Activated CD8-positive, alpha-beta memory T cell treated with anti-CD3 and anti-CD28 coated beads, Interleukin-2, amount 50 U/mL, for 24 hours (primary cell): ENCODE data around the gene SYNGR3.

Experiments
- DNase-seq: peaks from one replicate; pipeline ENCODE4 v3.0.0-alpha.2; 2020; ENCODE audit errors: extremely low read depth

The SYNGR3 gene

DNA sequence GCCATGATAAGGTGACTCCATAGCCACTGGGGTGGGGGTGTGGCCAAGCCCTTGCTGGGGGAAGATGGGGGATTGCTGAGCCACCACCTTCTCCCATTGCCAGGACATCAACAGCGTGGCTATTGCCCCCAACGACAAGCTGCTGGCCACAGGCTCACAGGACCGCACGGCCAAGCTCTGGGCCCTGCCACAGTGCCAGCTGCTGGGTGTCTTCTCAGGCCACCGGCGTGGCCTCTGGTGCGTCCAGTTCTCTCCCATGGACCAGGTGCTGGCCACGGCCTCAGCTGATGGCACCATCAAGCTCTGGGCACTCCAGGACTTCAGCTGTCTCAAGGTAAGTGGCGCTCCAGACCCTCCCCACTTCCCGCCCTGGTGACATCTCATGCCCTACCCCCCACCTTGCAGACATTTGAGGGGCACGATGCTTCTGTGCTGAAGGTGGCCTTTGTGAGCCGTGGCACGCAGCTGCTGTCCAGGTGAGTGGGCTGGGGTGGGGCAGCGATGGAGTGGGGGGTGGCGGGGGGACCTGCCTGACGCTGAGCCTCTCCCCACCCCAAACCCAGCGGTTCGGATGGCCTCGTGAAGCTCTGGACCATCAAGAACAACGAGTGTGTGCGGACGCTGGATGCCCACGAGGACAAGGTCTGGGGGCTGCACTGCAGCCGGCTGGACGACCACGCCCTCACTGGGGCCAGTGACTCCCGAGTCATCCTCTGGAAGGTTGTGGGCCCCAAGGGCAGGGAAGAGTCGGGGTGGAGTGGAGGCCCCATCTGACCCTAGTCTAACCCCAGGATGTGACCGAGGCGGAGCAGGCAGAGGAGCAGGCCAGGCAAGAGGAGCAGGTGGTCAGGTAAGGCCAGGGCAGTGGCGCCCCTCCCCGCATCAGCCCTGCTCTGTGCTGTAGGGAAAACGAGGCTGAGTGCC lies 12.6 kb upstream of the SYNGR3 start:
- DNase-seq, result no peak

DNA sequence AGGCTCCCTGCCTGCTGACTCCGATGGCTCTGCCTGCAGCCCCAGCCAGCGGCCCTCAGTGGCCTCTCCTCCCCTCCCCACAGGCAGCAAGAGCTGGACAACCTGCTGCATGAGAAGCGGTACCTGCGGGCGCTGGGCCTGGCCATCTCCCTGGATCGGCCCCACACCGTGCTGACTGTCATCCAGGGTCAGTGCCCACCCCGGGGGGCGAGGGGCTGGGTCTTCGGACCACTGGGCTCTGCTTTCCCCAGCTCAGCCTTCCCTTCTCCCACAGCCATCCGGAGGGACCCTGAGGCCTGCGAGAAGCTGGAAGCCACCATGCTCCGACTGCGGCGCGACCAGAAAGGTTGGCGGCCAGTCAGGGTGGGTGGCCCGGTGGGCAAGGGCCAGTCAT lies 11.9 kb upstream of the SYNGR3 start:
- DNase-seq, result no peak

DNA sequence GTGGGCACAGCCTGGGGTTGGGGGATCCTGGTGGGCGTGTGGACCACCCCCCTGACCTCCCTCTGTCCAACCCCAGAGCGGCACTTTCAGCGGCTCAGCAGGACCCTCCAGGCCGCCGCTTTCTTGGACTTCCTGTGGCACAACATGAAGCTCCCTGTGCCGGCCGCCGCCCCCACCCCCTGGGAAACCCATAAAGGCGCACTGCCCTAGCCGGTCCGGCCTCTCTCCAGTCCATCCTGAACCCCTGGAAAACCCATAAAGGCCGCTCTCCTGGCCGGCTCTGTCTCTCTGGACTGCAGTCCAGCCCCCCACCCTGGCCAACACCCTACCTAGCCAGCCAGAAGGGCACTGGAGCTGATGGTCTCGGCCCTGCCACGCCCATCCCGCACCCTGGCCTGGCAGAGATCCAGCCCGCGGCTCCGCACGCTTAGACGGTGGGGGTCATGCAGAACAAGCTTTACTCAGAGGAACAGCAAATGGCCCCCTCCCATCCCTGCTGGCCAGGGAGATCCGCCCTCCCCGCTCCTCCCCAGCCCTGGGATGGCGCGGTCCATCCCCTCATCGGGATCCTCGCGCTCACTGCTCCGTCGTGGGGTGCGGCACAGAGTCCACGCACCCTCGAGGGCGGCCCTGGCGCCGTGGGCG lies 11.2 kb upstream of the SYNGR3 start:
- DNase-seq, result no peak

DNA sequence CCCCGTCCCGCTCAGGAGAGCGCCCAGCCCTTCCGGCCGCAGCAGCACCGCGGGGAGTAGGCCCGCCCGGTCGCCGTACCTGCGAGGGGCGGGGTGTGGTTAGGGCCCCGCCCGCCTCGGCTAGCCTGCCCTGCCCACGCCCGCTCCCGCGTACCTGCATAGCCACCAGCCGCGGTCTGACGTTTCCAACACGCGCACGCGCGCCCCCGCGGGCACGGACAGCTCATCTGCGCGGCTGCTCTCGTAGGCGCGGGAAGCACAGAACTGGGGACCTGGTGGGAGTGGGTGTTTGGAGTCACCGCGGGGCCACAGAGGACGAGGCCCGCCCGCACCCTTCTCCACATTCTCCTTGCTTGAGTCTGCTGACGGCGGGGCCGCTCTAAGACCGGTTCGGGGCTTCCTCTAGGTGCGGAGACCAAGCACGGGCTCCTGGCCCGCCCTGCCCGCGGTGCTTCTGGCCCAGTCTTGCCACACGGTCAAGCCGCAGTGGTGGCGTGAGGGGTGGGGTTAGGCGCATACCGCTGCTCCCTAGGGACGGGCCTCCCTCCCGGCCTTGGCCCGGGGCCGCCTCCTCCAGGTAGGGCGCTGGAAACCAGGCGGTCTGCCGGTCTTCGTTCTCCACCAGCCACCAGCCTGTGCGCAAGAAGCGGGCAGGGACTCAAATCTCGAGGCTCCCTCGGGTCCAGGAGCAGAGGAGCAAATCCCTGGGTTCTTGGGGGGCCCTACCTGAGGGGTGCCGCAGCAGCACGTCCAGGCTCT lies 10.3 kb upstream of the SYNGR3 start:
- DNase-seq, result no peak

DNA sequence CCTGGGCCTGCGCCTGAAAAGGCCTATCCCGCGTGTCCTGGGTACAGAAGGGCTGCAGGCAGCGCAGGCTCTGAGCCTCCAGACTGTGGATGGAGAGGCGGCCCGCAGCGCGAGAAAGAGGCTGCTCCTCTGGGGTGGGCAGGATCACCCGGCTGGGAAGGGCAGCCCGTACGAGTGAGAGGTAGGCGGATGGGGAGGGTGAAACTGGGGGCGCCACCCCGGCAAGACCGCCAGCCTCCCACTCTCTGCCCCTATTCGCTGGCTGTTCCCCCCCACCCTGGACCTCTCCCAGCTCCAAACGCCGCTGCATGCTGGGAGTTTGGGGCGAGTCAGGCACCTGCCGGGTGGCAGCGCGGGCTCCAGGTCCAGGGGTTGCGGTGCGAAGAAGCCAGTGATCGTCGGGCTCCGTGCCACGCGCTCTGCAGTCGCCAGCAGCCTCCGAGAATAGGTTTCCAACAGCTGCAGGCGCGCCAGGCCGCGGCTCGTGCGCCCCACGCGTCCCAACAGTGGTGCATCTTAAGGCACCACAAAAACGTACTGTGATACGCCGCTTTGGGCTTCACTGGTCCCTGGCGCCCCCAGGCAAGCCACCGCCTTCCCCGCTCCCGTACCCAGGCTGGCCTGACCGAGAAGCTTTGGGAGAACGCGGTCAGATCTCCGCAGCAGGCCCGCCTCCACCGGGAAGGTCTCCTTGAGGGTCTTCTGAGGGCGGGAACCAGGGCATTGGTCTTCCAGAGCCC lies 9.6 kb upstream of the SYNGR3 start:
- DNase-seq, result no peak

DNA sequence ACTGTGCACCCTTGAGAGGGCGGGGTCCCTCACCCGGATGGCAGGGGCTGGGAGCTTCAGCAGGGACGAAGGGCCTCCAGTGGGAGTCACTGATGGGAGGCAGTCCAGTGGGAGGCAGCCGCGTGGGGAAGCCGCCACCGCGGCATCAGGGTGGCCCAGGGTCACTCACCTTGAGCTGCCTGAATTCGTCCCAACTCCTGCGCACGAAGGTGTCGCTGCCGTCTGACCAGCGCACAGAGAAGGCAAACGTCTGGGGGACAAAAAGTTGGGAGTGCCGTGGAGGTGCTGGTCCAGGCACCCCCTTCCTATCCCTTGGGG lies 9.0 kb upstream of the SYNGR3 start:
- DNase-seq, result no peak

DNA sequence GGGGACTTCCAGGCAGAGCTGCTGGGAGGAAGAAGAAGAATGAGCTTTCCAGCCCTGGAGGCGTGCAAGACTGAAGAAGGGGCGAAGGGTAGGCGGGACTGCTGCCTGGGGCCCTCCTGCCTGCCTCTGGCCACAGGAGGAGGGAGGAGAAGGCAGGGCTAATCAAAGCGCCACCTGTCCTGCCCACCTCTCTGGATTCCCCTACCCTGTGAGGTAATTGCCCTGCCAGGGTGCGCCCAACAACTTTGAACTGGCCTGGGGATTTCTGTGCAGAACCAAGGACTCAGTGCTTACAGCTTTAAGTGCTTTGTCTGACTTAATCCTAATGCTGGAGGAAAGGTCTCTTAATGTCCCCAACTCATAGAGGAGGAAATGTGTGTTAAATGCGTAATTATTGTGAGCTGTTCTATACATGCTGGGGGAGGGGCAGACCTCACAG lies 8.4 kb upstream of the SYNGR3 start, which contains the start of gene NOXO1:
TSS of gene NOXO1 (minus strand) at position 72 of the 439 bp plus-strand sequence. CDS start 290 bp downstream, outside the sequence.
- no peak for DNase-seq

DNA sequence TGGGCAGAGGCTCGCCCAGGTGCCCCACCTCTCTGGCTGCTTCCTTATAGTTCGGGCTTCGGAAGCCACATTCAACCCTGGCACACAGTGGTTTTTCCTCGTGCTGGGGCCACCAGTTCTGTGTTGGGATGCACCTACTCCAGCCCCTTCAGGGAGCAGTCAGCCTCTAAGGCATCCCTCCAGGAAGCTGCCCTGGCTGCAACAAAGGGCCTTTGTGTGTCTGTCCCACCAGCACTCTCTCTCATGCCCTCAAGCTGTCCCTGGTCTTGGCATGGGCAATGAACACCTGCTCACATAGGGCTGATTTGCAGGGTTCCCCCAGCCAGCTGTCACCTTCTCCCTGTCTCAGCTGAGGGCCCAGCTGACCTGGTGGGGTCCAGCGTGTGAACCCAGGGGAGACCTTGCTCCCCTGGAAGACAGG lies 7.7 kb upstream of the SYNGR3 start:
- DNase-seq, result no peak

DNA sequence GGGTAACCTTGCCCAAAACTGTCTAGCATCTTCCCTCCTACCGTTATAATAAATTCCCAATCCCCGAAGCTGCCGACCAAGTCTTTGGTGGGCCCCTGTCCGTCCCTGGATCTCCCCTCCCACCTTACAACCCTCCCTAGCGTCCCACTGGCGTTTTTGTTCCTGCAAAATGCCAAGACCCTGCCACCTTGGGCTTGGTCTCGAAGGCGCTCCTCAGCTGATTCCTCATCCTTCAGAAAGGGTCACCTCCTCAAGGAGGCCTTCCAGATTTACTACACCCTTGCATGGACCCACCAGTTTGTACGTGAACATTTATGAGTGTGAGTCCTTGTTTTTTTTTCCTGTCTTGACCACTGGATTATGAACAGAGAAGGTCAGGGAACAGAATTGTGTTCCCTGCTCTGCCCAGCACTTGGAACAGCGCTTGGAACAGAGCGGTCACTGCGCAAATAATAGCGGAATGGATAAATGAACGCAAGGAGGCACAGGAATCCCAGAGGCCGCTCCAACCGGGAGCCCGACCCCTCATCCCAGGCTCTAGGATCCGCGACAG lies 6.7 kb upstream of the SYNGR3 start:
- DNase-seq, result no peak

DNA sequence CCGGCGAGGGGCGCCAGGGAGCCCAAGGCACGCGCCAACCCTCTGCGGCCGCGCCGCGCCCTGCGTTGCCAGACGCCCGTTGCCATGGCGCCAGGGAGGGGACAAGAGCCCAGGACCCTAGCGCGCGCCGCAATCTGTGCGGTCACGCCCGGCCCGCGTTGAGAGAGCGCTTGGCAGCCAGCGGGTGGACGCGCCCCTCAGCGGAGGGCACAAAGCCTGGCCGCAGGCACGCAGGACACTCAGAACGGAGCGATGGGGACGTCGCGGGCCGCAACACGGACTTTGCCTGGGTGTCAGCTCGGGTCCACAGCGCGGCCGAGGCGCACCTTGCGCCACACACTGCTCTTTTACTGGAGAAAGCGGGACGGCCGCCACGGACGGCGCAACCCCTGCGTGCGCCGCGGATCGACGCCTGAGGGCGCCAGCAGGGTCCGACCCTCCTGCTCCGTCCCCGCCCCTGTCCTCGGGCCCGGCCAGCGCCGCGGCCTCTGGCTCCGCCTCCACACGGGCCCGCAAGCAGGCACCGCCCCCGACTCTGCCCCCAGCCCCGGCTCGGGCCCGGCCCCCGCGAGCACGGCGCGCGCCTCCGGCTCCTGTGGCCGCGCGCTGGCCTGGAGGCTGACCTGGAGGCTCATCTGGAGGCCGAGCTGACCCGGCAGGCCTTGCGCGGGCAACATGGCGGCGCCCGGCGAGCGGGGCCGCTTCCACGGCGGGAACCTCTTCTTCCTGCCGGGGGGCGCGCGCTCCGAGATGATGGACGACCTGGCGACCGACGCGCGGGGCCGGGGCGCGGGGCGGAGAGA lies 6.0 kb upstream of the SYNGR3 start, which contains the start of gene GFER:
TSS of gene GFER (plus strand) at position 650 of the 803 bp plus-strand sequence. CDS start at position 676, 26 bp downstream.
- no peak for DNase-seq

DNA sequence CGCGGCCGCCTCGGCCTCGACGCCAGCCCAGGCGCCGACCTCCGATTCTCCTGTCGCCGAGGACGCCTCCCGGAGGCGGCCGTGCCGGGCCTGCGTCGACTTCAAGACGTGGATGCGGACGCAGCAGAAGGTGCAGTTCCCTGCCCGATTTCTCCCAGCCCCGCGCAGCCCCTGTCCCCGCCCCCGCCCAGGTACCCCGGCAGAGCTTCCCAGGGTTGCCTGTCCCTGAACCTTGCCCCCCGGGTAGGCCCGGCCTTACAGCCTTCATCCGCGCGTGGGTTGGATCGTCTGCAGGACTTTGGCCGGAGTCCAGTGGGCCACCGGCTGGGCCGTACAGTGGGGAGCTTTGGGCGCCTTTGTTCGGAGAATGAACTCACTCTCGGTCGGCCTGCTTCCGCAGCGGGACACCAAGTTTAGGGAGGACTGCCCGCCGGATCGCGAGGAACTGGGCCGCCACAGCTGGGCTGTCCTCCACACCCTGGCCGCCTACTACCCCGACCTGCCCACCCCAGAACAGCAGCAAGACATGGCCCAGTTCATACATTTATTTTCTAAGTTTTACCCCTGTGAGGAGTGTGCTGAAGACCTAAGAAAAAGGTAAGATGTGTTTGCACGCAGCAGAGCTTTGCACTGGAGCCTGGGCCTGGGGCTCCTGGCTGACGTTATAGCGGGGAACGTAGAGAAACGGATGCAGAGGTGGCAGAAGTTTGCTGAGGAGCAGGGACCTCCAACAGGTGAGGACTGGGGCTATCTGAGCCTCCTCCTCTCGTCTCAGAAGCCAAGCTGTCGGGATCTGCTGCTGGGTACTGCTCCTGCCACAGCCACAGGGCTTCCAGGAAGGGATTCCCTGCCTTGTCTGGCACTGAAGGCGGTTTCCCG lies 5.2 kb upstream of the SYNGR3 start:
- DNase-seq, result no peak

DNA sequence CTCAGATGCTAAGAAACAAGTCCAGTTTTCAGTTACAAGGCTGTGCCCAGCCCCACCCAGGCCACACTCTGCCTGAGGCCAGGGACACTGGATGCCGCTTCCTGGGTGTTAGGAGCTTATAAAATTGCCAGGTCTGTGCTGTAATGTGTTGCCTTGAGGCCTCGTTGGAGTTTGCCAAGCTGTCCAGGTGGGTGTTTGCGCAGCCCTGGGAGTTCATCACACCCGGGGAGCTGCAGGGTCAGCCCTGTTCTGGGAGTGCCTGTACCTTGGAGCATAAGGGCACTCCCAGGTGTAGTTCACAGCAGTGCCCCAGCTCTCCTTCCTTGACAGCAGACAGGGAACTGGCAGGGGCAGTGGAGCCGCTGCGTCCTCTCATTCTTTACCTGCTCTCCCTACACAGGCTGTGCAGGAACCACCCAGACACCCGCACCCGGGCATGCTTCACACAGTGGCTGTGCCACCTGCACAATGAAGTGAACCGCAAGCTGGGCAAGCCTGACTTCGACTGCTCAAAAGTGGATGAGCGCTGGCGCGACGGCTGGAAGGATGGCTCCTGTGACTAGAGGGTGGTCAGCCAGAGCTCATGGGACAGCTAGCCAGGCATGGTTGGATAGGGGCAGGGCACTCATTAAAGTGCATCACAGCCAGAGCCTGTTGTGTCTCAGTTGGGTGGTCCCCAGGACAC lies 4.2 kb upstream of the SYNGR3 start:
- DNase-seq, result no peak

DNA sequence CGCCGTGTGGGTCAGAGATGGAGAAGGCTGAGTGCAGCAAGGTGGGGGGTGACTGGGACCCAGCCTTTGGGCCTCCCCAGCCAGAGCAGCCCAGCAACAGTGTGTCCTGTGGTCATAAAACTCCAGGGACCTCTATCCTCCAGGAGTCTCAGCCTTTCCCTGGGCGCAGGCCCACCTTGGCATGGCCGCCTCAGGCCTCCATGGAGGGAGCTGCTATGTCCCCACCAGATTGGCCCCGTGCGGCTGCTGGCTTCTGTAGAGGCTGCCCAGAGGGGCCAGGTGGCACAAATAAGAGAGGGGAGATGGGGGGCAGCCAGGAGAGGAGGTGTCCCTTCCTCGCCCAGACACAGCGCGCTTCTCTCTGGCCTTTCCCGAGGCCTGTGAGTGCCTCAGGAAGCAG lies 2.6 kb upstream of the SYNGR3 start:
- no peak for DNase-seq

DNA sequence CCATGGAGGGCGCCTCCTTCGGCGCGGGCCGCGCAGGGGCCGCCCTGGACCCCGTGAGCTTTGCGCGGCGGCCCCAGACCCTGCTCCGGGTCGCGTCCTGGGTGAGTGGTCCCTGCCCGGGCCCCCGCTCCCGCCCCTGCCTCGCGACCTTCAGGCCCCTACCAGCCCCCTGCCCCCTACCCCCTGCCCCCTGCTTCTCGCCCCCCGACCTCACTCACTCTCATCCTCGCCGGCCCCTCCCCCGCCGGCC lies 256 bp downstream of the SYNGR3 start:
- DNase-seq, result no peak

DNA sequence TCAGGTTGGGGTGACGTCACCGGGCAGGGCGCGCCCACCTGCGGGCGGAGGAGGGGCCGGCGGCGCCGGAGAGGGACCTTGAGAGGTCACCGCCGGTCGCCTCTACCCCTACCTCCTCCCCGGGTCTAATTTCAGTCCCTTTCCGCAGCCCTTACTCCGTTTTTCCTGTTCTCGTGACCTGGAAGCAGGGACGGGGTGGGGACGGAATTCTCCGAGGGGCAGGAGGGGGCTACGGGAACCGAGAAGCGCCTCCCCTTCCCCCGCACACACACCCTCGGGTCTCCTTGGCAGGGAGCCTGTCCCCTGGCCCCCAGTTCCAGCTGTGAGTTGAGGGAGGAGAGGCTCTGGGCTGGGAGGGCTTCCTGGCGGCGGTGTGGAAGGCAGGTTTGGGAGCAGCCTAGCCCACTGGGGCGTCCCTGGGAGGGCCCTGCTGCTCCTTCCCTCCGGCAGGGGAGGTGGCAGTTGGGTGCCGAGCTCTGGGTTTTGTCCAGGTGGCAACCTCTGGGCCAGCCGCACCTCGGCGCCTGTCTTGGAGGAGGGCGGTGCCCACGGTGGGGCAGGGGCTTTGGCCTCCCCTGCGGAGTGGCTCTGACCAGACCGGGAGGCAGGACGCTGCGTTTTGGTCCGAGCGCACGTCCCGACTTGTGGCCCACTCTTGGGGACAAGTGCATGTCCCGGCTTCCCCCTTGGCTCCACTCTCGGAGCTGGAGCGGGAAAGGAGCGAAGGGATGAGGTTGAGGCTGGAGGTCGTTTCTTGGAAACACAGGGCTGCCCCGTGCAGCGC lies 773 bp downstream of the SYNGR3 start:
- no peak for DNase-seq

DNA sequence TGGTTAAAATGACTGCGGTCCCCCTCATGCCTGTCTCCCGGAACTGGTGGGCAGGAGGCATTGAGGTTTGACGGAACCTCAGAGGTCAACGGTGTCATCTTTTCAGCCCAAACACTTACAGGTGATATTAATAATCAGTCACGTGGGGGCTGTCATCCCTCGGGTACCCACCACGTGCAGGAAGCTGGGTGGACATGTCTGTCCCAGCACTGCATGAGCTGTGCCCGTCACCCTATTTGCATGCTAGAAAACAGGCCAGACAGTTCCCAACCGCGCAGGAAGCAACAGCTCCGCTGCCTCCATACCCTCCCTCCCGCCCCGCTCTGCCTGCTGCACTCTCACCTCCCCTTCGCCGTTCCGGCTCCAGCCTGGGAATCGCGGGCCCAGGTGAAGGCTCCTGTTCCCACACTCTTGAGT lies 1.4 kb downstream of the SYNGR3 start:
- DNase-seq, result no peak

DNA sequence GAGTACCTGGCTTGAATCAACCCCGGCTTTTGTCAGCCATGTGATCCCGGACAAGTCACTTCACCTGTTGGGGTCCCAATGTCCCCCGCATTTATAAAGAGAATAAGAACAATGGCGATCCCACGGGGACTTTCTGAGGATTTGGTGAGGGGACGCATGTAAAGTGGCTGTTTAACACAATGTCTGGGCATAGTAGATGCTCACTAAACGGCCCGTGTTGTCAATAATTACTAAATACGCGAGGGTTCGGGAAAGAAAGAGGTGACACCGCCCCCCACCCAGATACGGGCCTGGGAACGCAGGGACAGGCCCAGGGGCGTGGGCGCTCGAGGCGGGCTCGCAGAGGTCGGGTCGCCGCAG lies 1.8 kb downstream of the SYNGR3 start:
- no peak for DNase-seq

DNA sequence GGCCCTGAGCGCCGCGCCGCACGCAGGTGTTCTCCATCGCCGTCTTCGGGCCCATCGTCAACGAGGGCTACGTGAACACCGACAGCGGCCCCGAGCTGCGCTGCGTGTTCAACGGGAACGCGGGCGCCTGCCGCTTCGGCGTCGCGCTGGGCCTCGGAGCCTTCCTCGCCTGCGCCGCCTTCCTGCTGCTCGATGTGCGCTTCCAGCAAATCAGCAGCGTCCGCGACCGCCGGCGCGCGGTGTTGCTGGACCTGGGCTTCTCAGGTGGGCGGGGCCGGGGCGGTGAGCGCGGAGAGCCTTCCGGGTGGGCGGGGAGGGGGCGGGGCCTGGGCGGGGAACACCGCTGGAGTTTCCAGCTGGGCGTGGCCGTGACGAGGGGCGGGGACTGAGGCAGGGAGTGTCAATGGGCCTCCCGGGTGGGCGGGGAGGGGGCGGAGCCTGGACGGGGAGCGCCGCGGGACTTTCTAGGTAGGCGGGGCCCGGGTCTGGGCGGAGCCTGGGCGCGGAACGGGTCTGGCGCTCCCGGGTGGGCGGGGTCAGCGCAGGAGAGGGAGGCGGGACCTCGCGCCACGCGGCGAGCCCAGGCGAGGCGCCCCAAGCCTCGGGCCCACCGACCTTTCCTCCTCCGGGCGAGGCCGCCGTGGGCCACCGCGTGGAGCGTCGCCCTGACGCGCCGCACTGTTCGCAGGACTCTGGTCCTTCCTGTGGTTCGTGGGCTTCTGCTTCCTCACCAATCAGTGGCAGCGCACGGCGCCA lies 2.4 kb downstream of the SYNGR3 start:
- peak; percentile 91 for DNase-seq
